GM21737 (cell line): ENCODE data around the gene PPM1E.
"Not testable (repeated sequence)": the region's sequence is repeated elsewhere in the genome, so short reads cannot be mapped to it uniquely, and the experiment has no call there.

Source experiments
- ATAC-seq: cut with Tn5 transposase; IDR thresholded peaks from one replicate; pipeline ENCODE4 v1.9.1; 2021; ENCODE audit warnings: mild to moderate bottlenecking, moderate library complexity; ENCODE audit not compliant: unreplicated experiment

The PPM1E gene

DNA sequence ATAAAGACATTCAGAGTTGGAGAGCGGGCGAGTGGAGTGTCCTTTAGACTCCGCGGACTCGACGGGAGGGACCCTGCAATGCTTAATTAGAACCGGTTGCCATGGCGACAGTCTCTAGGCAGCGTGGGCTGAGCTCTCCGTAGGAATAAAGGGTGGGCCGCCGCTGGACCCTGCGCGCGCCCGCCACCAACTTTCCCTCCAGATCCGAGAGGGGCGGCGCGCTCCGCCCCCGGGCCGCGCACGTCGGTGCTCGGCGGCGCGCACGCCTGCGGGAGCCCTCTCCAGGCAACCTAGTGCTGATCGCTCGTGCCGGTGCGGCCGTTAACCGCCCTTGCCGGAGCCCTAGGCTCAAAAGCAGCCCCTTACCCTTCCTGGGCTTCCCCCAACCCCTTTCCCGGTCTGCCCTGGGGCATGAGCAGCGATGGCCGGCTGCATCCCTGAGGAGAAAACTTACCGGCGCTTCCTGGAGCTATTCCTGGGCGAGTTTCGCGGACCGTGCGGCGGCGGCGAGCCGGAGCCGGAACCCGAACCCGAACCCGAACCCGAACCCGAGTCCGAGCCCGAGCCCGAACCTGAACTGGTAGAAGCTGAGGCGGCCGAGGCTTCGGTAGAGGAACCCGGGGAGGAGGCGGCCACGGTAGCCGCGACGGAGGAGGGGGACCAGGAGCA lies at the start of gene PPM1E:
PPM1E (plus strand) TSS at position 278 of the 669 bp plus-strand sequence.
- ATAC-seq: no peak

DNA sequence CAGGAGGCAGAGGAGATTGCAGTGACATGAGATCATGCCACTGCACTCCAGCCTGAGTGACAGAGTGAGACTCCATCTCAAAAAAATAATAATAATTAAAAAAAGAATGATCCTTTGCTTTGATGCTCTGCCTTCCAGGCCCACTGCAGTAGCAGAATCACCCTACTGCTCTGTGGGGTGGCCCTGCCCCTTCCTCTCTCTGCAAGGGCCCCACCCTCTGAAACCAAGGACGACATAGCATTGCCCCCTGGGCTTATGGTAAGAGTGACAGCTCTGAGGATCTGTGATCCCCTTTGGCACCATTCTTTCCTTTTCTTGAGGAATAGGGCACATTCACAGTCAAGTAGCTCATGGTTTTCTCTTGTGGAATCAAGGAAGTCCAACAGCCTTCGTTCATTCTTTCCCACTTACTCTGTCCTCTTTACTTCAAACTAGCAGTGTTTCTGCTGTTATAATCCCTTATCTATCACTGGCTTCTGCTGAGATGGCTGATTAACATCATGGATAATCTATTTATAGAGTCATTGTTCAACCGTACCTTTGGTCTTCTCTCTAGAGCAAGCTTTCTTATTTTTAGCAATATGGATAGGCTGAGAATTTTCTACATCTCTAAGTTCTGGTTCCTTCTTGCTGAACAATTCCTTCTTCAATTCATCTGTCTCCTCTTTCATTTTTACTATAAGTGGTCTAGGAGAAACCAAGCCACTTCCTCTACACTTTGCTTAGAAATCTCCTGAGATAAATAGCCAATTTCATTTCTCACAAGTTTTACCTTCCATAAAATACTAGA lies 49.1 kb upstream of the PPM1E start:
- no peak for ATAC-seq

DNA sequence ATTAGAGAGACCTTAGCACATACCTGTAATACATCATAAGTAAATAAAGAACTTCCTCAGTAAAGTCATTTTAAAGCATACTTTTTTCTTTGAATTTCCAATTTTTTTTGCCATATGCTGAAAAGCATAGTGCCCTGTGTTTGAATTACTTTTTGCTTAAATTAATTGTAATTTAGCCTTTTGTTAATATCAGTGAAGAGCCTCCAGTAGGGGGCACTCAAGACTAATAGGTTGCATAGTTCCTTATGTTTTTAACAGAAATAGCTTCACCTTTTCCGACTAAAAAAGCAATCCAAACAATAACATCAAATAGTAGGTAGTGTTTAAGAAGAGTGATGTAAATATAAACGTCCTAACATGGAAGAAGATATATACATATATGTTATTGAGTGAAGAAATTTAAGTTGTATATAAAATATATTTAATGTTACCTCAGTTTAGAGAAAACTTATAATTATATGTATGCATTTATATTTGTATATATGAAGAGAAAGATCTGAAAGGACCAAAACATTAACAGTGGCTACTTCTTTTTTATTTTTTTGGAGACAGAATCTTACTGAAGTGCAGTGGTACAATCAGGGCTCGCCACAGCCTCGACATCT lies 44.6 kb upstream of the PPM1E start:
- no peak for ATAC-seq

GRCh38 chr17:58722274-58722673 lies 33.4 kb upstream of the PPM1E start:
- no peak for ATAC-seq

GRCh38 chr17:58722696-58723095 lies 33.0 kb upstream of the PPM1E start:
- ATAC-seq: no peak

GRCh38 chr17:58728798-58729197 lies 26.9 kb upstream of the PPM1E start:
- ATAC-seq: no peak

- no peak for ATAC-seq
Observed at GRCh38 chr17:58730937-58731336, 24.7 kb upstream of the PPM1E start.

DNA sequence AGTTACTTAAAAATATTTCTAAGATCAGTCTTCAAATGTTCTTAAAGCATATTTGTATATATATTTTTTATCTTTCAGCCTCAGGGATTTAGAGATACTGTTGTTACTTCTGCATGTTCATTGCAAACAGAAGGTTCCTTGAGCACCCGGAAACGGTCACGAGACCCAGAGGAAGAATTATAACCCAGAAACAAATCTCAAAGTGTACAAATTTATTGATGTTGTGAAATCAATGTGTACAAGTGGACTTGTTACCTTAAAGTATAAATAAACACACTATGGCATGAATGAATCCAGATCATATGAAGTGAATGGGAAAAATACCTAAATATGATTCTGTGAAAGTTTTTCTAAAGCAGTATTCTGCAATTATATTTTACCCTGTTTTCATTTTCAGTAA lies 21.6 kb upstream of the PPM1E start:
- ATAC-seq: no peak

GRCh38 chr17:58734811-58735210 lies 20.8 kb upstream of the PPM1E start:
- no peak for ATAC-seq

DNA sequence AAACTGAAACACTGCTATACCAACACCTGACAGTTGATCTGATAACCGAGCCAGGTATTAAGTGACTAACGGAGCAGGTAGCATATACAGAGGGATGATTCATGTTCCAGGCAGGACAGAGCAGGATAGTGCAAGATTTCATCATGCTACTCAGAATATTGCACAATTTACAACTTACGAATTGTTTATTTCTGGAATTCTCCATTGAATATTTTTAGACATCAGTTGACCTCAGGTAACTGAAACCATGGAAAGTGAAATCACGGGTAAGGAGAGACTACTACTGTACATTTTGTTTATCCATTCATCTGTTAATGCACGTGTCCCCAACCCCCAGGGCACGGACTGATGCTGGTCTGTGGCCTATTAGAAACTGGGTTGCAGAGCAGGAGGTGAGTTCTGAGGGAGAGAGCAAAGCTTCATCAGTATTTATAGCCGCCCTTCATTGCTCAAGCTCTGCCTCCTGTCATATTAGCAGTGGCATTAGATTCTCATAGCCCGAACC lies 14.5 kb upstream of the PPM1E start:
- ATAC-seq: no peak

- ATAC-seq: no peak
Observed at GRCh38 chr17:58747674-58748073, 8.0 kb upstream of the PPM1E start.

- ATAC-seq: not testable (repeated sequence)
Observed at GRCh38 chr17:58749627-58750026, 6.0 kb upstream of the PPM1E start.

DNA sequence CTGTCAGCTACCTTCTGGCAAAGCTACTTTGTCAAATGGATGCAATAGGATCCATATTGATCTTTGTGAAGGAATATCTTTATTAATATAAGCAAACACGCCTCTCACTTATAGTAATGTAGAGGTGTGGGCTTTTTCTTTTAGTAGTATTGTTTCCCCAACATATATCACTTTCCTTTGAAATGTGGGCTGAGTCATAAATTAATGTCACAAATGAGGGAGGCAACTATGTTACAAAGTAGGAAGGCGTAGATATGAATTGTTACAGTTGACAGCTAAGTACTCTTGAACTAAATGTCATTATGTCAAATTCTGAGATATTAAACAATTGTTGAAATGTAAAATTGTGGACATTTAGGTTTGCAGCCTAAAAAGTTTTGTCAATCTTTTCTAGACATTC lies 2.6 kb upstream of the PPM1E start:
- ATAC-seq: no peak

GRCh38 chr17:58755269-58755576 lies 431 bp upstream of the PPM1E start:
- ATAC-seq: no peak

- no peak for ATAC-seq
Observed at GRCh38 chr17:58756246-58757161, 850 bp downstream of the PPM1E start.

DNA sequence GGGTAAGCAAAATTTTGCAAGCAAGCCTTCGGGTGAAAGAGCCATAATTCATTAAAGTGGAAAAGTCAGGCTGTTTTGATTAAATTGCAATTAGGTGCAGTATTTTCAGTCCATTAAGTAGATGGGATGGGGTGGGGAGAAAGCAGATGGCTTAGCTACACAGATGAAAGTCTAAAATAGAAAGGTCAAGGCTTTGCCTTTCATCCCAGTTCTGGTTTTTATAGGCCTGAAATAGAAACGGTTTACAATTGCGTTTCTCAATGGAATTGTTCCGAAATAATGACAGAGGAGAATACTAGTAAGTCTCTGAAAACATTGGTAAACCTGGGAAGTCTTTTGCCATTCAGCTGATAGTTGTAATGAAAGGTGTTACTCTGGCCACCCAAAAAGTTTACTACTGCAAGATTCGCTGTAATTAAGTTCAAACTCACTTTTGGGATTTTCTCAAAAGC lies 1.5 kb downstream of the PPM1E start:
- ATAC-seq: no peak

DNA sequence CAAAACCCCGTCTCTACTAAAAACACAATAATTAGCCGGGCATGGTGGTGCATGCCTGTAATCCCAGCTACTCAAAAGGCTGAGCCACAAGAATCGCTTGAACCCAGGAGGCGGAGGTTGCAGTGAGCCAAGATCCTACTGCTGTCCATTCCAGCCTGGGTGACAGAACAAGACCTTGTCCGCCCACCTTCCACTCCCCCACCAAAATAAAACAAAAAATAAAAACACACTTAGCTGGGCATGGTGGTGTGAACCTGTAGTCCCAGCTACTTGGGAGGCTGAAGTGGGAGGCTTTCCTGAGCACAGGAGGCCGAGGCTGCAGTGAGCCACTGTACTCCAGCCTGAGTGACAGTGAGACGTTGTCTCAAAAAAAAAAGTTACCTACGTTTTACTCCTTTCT lies 3.2 kb downstream of the PPM1E start:
- ATAC-seq: no peak

- no peak for ATAC-seq
Observed at GRCh38 chr17:58759522-58759921, 3.9 kb downstream of the PPM1E start.

GRCh38 chr17:58760248-58760647 lies 4.6 kb downstream of the PPM1E start:
- ATAC-seq: no peak

- no peak for ATAC-seq
Observed at GRCh38 chr17:58763263-58763662, 7.6 kb downstream of the PPM1E start.

DNA sequence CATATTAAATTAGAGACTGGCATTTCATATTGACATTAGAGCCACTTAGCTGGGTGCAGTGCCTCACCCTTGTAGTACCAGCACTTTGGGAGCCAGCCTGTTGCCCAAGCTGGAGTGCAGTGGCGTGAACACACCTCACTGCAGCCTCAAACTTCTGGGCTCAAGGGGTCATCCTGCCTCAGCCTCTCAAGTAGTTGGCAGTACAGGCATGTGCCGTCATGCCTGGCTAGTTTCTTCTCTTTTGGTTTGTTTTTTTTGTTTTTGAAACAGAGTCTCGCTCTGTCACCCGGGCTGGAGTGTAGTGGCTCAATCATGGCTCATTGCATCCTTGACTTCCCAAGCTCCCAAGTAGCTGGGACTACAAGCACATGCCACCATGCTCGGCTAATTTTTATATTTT lies 8.7 kb downstream of the PPM1E start:
- ATAC-seq: no peak
